K562 (cell line): ENCODE results near the gene VANGL1. TPM values are rescaled to one million over a fixed set of nuclear protein-coding genes. Genes with fewer than 3 reads are reported as not detected.
A peak's percentile ranks its signal among the peaks of the same experiment; 100 is the strongest.

Experiments
- CBX3 ChIP-seq, 2 experiments: IDR thresholded peaks; 1 replicate in 1 of 2; 2 replicates in 1 of 2; pipeline ENCODE4 v1.6.1; 2012; ENCODE audit warnings: inconsistent platforms in 2 of 2, low read length in 2 of 2, borderline replicate concordance in 1 of 2, control low read depth in 1 of 2
- CTCF ChIP-seq, 3 experiments: IDR thresholded peaks in 2 of 3; conservative IDR thresholded peaks in 1 of 3; 2 replicates each; pipeline ENCODE4 v1.5.1; 2011 to 2012; ENCODE audit warnings: low read length in 3 of 3, mild to moderate bottlenecking in 3 of 3, control low read depth in 2 of 3, improper control_type of control experiment in 1 of 3, inconsistent platforms in 1 of 3, low read depth in 1 of 3, mixed read lengths in 1 of 3, moderate library complexity in 1 of 3; ENCODE audit not compliant: insufficient read depth in 2 of 3
- DDX20 ChIP-seq: fragments of 450-650 bp; IDR thresholded peaks from 2 replicates; pipeline ENCODE4 v1.6.1; 2016; ENCODE audit warnings: missing genetic modification characterization, low read depth, mild to moderate bottlenecking, missing compliant biosample characterization, moderate library complexity
- DMBX1 ChIP-seq: fragments of 250-450 bp; sonication (Bioruptor Pico); IDR thresholded peaks from 2 replicates; pipeline ENCODE4 v1.8.0; 2022; ENCODE audit warnings: inconsistent platforms, mild to moderate bottlenecking, moderate library complexity, borderline replicate concordance
- ELK1 ChIP-seq: sonication (generic); formaldehyde crosslinking; IDR thresholded peaks from 2 replicates; pipeline ENCODE4 v1.8.1; 2022; ENCODE audit warnings: missing genetic modification reagents
- EP400 ChIP-seq: fragments of 450-650 bp; IDR thresholded peaks from 2 replicates; pipeline ENCODE4 v1.6.1; 2017; ENCODE audit warnings: antibody characterized with exemption, mild to moderate bottlenecking, moderate library complexity
- FOSL1 ChIP-seq: fragments of 200-800 bp; sonication (Bioruptor generic); conservative IDR thresholded peaks from 2 replicates; pipeline ENCODE4 v1.6.1; 2016; ENCODE audit warnings: missing genetic modification characterization, missing compliant biosample characterization
- HMG20A ChIP-seq: fragments of 450-650 bp; formaldehyde crosslinking; conservative IDR thresholded peaks from 2 replicates; pipeline ENCODE4 v1.4.0; 2020; ENCODE audit warnings: mild to moderate bottlenecking, mixed read lengths
- KDM4B ChIP-seq, 2 experiments: fragments of 450-650 bp in 1 of 2; sonication (generic) in 1 of 2; IDR thresholded peaks; 2 replicates each; pipeline ENCODE4 v1.6.1; 2016 to 2017; ENCODE audit warnings: borderline replicate concordance in 2 of 2, antibody characterized with exemption in 1 of 2, low read depth in 1 of 2, mild to moderate bottlenecking in 1 of 2
- KLF1 ChIP-seq: fragments of 450-650 bp; IDR thresholded peaks from 2 replicates; pipeline ENCODE4 v1.6.1; 2016; ENCODE audit warnings: missing genetic modification characterization, missing compliant biosample characterization
- L3MBTL2 ChIP-seq: fragments of 450-650 bp; IDR thresholded peaks from 2 replicates; pipeline ENCODE4 v1.6.1; 2016; ENCODE audit warnings: mild to moderate bottlenecking, moderate library complexity
- MAFG ChIP-seq: fragments of 450-650 bp; conservative IDR thresholded peaks from 2 replicates; pipeline ENCODE4 v1.6.1; 2016; ENCODE audit warnings: missing genetic modification characterization, missing compliant biosample characterization
- MTA1 ChIP-seq: fragments of 450-650 bp; IDR thresholded peaks from 2 replicates; pipeline ENCODE4 v1.6.1; 2017; ENCODE audit warnings: borderline replicate concordance
- NFE2 ChIP-seq: IDR thresholded peaks from 2 replicates; pipeline ENCODE4 v1.6.1; 2014; ENCODE audit warnings: antibody characterized with exemption, low read depth
- POLR2AphosphoS5 ChIP-seq: IDR thresholded peaks from 2 replicates; pipeline ENCODE4 v1.6.1; 2011; ENCODE audit warnings: mild to moderate bottlenecking, low read depth, low read length, moderate library complexity; ENCODE audit not compliant: control insufficient read depth, insufficient read depth
- RAD51 ChIP-seq: fragments of 450-650 bp; IDR thresholded peaks from 2 replicates; pipeline ENCODE4 v1.7.1; 2016; ENCODE audit warnings: low read depth, mild to moderate bottlenecking, borderline replicate concordance
- RBM25 ChIP-seq: fragments of 200-400 bp; formaldehyde crosslinking; IDR thresholded peaks from 2 replicates; pipeline ENCODE4 v1.6.1; 2018; ENCODE audit warnings: low read length, low read depth, moderate library complexity; ENCODE audit not compliant: severe bottlenecking
- RBM39 ChIP-seq: fragments of 200-400 bp; formaldehyde crosslinking; optimal IDR thresholded peaks from 2 replicates; pipeline ENCODE3; 2018; ENCODE audit warnings: low read depth, low read length
- RFX1 ChIP-seq: fragments of 450-650 bp; IDR thresholded peaks from 2 replicates; pipeline ENCODE4 v1.6.1; 2016; ENCODE audit warnings: mild to moderate bottlenecking, moderate library complexity
- SIN3B ChIP-seq: fragments of 450-650 bp; IDR thresholded peaks from 2 replicates; pipeline ENCODE4 v1.6.1; 2017; ENCODE audit warnings: low read depth, mild to moderate bottlenecking, moderate library complexity
- SIRT6 ChIP-seq: IDR thresholded peaks from one replicate; pipeline ENCODE4 v1.6.1; 2012; ENCODE audit warnings: low read depth, mild to moderate bottlenecking, control low read depth, inconsistent platforms, low read length, moderate library complexity
- SMARCA4 ChIP-seq: fragments of 450-650 bp; IDR thresholded peaks from 2 replicates; pipeline ENCODE4 v1.6.1; 2016
- SRSF3 ChIP-seq: fragments of 200-400 bp; formaldehyde crosslinking; IDR thresholded peaks from 2 replicates; pipeline ENCODE4 v1.6.1; 2016; ENCODE audit warnings: mild to moderate bottlenecking, low read length, moderate library complexity; ENCODE audit not compliant: insufficient read depth
- ZBTB12 ChIP-seq: fragments of 250-450 bp; sonication (Bioruptor Pico); IDR thresholded peaks from 2 replicates; pipeline ENCODE4 v1.4.0; 2020
- ZNF124 ChIP-seq: sonication (generic); formaldehyde crosslinking; IDR thresholded peaks from 2 replicates; pipeline ENCODE4 v1.8.1; 2022; ENCODE audit warnings: missing genetic modification reagents
- ZNF184 ChIP-seq: sonication (generic); formaldehyde crosslinking; IDR thresholded peaks from 2 replicates; pipeline ENCODE4 v1.5.0; 2020; ENCODE audit warnings: missing genetic modification reagents
- ZNF347 ChIP-seq: fragments of 450-650 bp; formaldehyde crosslinking; IDR thresholded peaks from 2 replicates; pipeline ENCODE4 v1.4.0; 2020; ENCODE audit warnings: low read depth, mild to moderate bottlenecking, moderate library complexity
- ZNF707 ChIP-seq: fragments of 250-450 bp; sonication (Bioruptor Pico); conservative IDR thresholded peaks from 2 replicates; pipeline ENCODE4 v1.8.0; 2022; ENCODE audit warnings: inconsistent platforms, mild to moderate bottlenecking, moderate library complexity
- polyA plus RNA-seq, 8 experiments: library from polyadenylated mRNA; depleted of rRNA in 4 of 8; stranded (reverse) in 5 of 8; unstranded in 3 of 8; fragments of >200 nt; fragmentation: Nextera tagmentation in 2 of 8; fragmentation: Illumina TruSeq in 1 of 8; extraction: Ambion mirVana in 2 of 8; extraction: Trizol in 1 of 8; gene quantifications; 2 replicates each; pipeline versions ENCODE4 v1.2.1 to v1.2.3, GENCODE V29; 2011 to 2014; ENCODE audit warnings: inconsistent platforms in 1 of 8, missing spikeins in 1 of 8
- total RNA-seq, 7 experiments: library from RNA; depleted of rRNA in 6 of 7; stranded (reverse); fragments of >200 nt in 6 of 7; fragmentation: Illumina TruSeq in 2 of 7; extraction: Trizol in 2 of 7; gene quantifications; 2 replicates each; pipeline versions ENCODE4 v1.2.1 to v1.2.3, GENCODE V29; 2011 to 2021; ENCODE audit warnings: low replicate concordance in 1 of 7

The VANGL1 gene
- total and polyA plus RNA-seq, 9 of the 15 experiments (the other 6 are each of a cell fraction or from before 2014, with no cell fraction given): 0.90 to 12.8 (median 9.6) TPM

GRCh38 chr1:115655306-115655663 lies 13.5 kb downstream of the VANGL1 start (continued):
- no peak for TF ChIP-seq CTCF (IDR thresholded peaks at IDR 0.05 in 2 of 3, conservative IDR thresholded peaks at IDR 0.05 in 1 of 3; ENCODE audit: insufficient read depth in 2 of 3, low read depth in 1 of 3, low read length in 3 of 3)
- TF ChIP-seq L3MBTL2: peak; percentile 28; the same call in 1 of the 2 replicates
- 0 out of 2 replicates have a peak, but pooled peaks have one; percentile 35 for TF ChIP-seq DMBX1 (CRISPR knock-in tag)
- TF ChIP-seq CBX3 (IDR thresholded peaks at IDR 0.05; ENCODE audit: borderline replicate concordance in 1 of 2, low read length in 2 of 2): no peak
- no peak for TF ChIP-seq ZNF707 (CRISPR knock-in tag)
- TF ChIP-seq FOSL1 (tag): 0 out of 2 replicates have a peak, but pooled peaks have one; percentile 2
- TF ChIP-seq SRSF3: no peak
- TF ChIP-seq MAFG (tag): 0 out of 2 replicates have a peak, but pooled peaks have one; percentile 6
- TF ChIP-seq ZNF184 (CRISPR knock-in tag): no peak
- peak; percentile 35 for TF ChIP-seq RFX1
- no peak for TF ChIP-seq RBM25
- peak; percentile 41; the same call in 1 of the 2 replicates for TF ChIP-seq SMARCA4
- no peak for TF ChIP-seq ZBTB12 (CRISPR knock-in tag)
- TF ChIP-seq ZNF347 (CRISPR knock-in tag): no peak
- TF ChIP-seq KLF1 (tag): no peak
- TF ChIP-seq DDX20 (tag): no peak
- TF ChIP-seq HMG20A: no peak
- no peak for TF ChIP-seq ZNF124 (CRISPR knock-in tag)
- no peak for TF ChIP-seq RBM39
- TF ChIP-seq NFE2: peak; percentile 31; the same call in 1 of the 2 replicates
- TF ChIP-seq ELK1: no peak
- no peak for TF ChIP-seq SIRT6
- TF ChIP-seq KDM4B (IDR thresholded peaks at IDR 0.05; ENCODE audit: borderline replicate concordance in 2 of 2, low read depth in 1 of 2): no peak
- 0 out of 2 replicates have a peak, but pooled peaks have one; percentile 19 for TF ChIP-seq MTA1
- TF ChIP-seq POLR2AphosphoS5: no peak
- no peak for TF ChIP-seq RAD51
- TF ChIP-seq EP400: peak; percentile 25; the same call in 1 of the 2 replicates
- TF ChIP-seq SIN3B: no peak
